K562 (cell line): ENCODE measurements around the gene FBLN7. TPM values are rescaled to one million over a fixed set of nuclear protein-coding genes. Genes with fewer than 3 reads are reported as not detected.
A peak's percentile ranks its signal among the peaks of the same experiment; 100 is the strongest.

Source experiments
- ATAC-seq: fragments of 200-7000 bp; cut with Tn5 transposase; 3 replicates; pipeline ENCODE4 v1.9.1; 2020; ENCODE audit warnings: moderate library complexity
- BruUV-seq: library from RNA; stranded (reverse); fragments of 400-500 nt; replicated peaks from 2 replicates; lab custom pipeline; 2021; lab: Mats Ljungman, UMichigan
- CTCF ChIA-PET: fragments of 300-600 bp; formaldehyde crosslinking; extraction: SDS; loops from one replicate; lab custom pipeline; 2021; ENCODE audit warnings: low intra/inter-chr PET ratio; lab: Yijun Ruan, JAX
- POLR2A ChIA-PET: fragments of 300-600, 350-650 bp; sonication (Branson Sonifier 250); formaldehyde crosslinking; extraction: SDS; loops from one replicate; lab custom pipeline; 2021; ENCODE audit warnings: antibody characterized with exemption, inconsistent platforms; lab: Yijun Ruan, JAX
- DNase-seq, 4 experiments: peaks; one replicate each; pipeline versions ENCODE4 v3.0.0 to v3.0.0-alpha.2; 2011 to 2018; ENCODE audit warnings: low spot score in 3 of 4, mixed read lengths in 3 of 4; ENCODE audit errors: extremely low read depth in 1 of 4
- FAIRE-seq: peaks from 2 replicates; lab custom pipeline; 2011; peaks lifted over from hg19 to GRCh38; lab: Jason Lieb, UNC
- H2AFZ ChIP-seq: 2 replicates; pipeline ENCODE4 v1.6.0; 2011; ENCODE audit warnings: low read depth, low read length, control low read depth, inconsistent platforms
- H3K27ac ChIP-seq: fragments of 200-600 bp; 3 replicates; pipeline ENCODE4 v1.8.0; 2011; ENCODE audit warnings: low read depth, mild to moderate bottlenecking, control low read depth, inconsistent platforms, low read length, moderate library complexity, mixed read lengths; ENCODE audit errors: extremely low read depth
- H3K27me3 ChIP-seq, 2 experiments: fragments of 300-600 bp in 1 of 2; 2 replicates in 1 of 2; 3 replicates in 1 of 2; pipeline versions ENCODE4 v1.6.0 to v1.8.0; 2011; ENCODE audit warnings: inconsistent platforms in 2 of 2, low read length in 2 of 2, mild to moderate bottlenecking in 1 of 2, mixed read lengths in 1 of 2, moderate library complexity in 1 of 2; ENCODE audit not compliant: control insufficient read depth in 2 of 2, insufficient read depth in 2 of 2
- H3K36me3 ChIP-seq: fragments of 300-600 bp; 3 replicates; pipeline ENCODE4 v1.8.0; 2011; ENCODE audit warnings: mild to moderate bottlenecking, low read length, inconsistent platforms; ENCODE audit not compliant: control insufficient read depth, insufficient read depth
- H3K4me1 ChIP-seq, 2 experiments: fragments of 200-600 bp in 1 of 2; replicated peaks in 1 of 2; 2 replicates in 1 of 2; 3 replicates in 1 of 2; pipeline versions ENCODE4 v1.5.1 to v1.8.0; 2011; ENCODE audit warnings: inconsistent platforms in 2 of 2, low read length in 2 of 2, mild to moderate bottlenecking in 1 of 2, mixed read lengths in 1 of 2, moderate library complexity in 1 of 2; ENCODE audit not compliant: control insufficient read depth in 2 of 2, insufficient read depth in 2 of 2
- H3K4me2 ChIP-seq: 2 replicates; pipeline ENCODE4 v1.6.1; 2011; ENCODE audit warnings: low read length, control low read depth, inconsistent platforms, mixed read lengths; ENCODE audit not compliant: insufficient read depth
- H3K4me3 ChIP-seq: fragments of 200-600 bp; sonication (generic), shearing (Covaris generic); 2 replicates; pipeline ENCODE4 v1.5.1; 2016; ENCODE audit warnings: control low read depth, inconsistent platforms
- H3K79me2 ChIP-seq: fragments of 200-600 bp; 3 replicates; pipeline ENCODE4 v1.8.0; 2011; ENCODE audit warnings: low read length, inconsistent platforms; ENCODE audit not compliant: control insufficient read depth, insufficient read depth
- H3K9ac ChIP-seq, 2 experiments: 2 replicates each; pipeline versions ENCODE4 v1.6.0 to v1.6.1; 2011; ENCODE audit warnings: low read depth in 2 of 2, low read length in 2 of 2, control low read depth in 1 of 2, inconsistent platforms in 1 of 2, mild to moderate bottlenecking in 1 of 2, mixed read lengths in 1 of 2; ENCODE audit not compliant: insufficient read depth in 1 of 2
- H3K9me1 ChIP-seq: one replicate; pipeline ENCODE4 v1.6.0; 2011; ENCODE audit warnings: inconsistent platforms, mild to moderate bottlenecking, low read length, moderate library complexity; ENCODE audit not compliant: control insufficient read depth, insufficient read depth
- H3K9me3 ChIP-seq: replicated peaks from 2 replicates; pipeline ENCODE4 v1.5.1; 2011; ENCODE audit warnings: low read depth, low read length, inconsistent platforms; ENCODE audit not compliant: control insufficient read depth, insufficient read depth
- H4K20me1 ChIP-seq: replicated peaks from 2 replicates; pipeline ENCODE4 v1.6.1; 2011; ENCODE audit warnings: low read length, inconsistent platforms, mixed read lengths; ENCODE audit not compliant: control insufficient read depth, insufficient read depth
- CTBP1 ChIP-seq: fragments of 450-650 bp; IDR thresholded peaks from 2 replicates; pipeline ENCODE4 v1.6.1; 2016; ENCODE audit warnings: borderline replicate concordance
- DLX4 ChIP-seq: fragments of 250-450 bp; sonication (Bioruptor Pico); IDR thresholded peaks from 2 replicates; pipeline ENCODE4 v1.6.1; 2021; ENCODE audit warnings: mild to moderate bottlenecking
- JUNB ChIP-seq: fragments of 450-650 bp; formaldehyde crosslinking; conservative IDR thresholded peaks from 2 replicates; pipeline ENCODE4 v1.4.0; 2020; ENCODE audit warnings: mild to moderate bottlenecking
- MAFG ChIP-seq: fragments of 450-650 bp; conservative IDR thresholded peaks from 2 replicates; pipeline ENCODE4 v1.6.1; 2016; ENCODE audit warnings: missing genetic modification characterization, missing compliant biosample characterization
- MAFK ChIP-seq: IDR thresholded peaks from 2 replicates; pipeline ENCODE4 v1.6.1; 2011; ENCODE audit warnings: low read length, improper control_type of control experiment
- POU5F1 ChIP-seq: fragments of 150-350 bp; IDR thresholded peaks from 2 replicates; pipeline ENCODE4 v1.6.1; 2014; ENCODE audit warnings: borderline replicate concordance, low read length, low read depth, mild to moderate bottlenecking; ENCODE audit not compliant: partially characterized antibody
- RAD51 ChIP-seq: fragments of 450-650 bp; IDR thresholded peaks from 2 replicates; pipeline ENCODE4 v1.7.1; 2016; ENCODE audit warnings: low read depth, mild to moderate bottlenecking, borderline replicate concordance
- RFX5 ChIP-seq: IDR thresholded peaks from 2 replicates; pipeline ENCODE4 v1.6.1; 2011; ENCODE audit warnings: low read depth, mild to moderate bottlenecking, improper control_type of control experiment, low read length
- SAFB2 ChIP-seq: fragments of 200-400 bp; formaldehyde crosslinking; IDR thresholded peaks from 2 replicates; pipeline ENCODE4 v1.6.1; 2018; ENCODE audit warnings: borderline replicate concordance, low read length, low read depth, moderate library complexity; ENCODE audit not compliant: severe bottlenecking
- SMAD1 ChIP-seq: fragments of 150-350 bp; IDR thresholded peaks from 2 replicates; pipeline ENCODE4 v1.6.1; 2014; ENCODE audit warnings: low read length, low read depth; ENCODE audit not compliant: partially characterized antibody
- SOX6 ChIP-seq: fragments of 450-650 bp; IDR thresholded peaks from 2 replicates; pipeline ENCODE4 v1.6.1; 2014; ENCODE audit warnings: mild to moderate bottlenecking
- TCF3 ChIP-seq: sonication (generic); formaldehyde crosslinking; IDR thresholded peaks from 2 replicates; pipeline ENCODE4 v1.4.0; 2020; ENCODE audit warnings: mild to moderate bottlenecking, missing genetic modification reagents
- TRIM28 ChIP-seq: fragments of 450-650 bp; IDR thresholded peaks from 2 replicates; pipeline ENCODE4 v1.6.1; 2017
- USF1 ChIP-seq: sonication (generic); formaldehyde crosslinking; IDR thresholded peaks from 2 replicates; pipeline ENCODE4 v1.9.0; 2022; ENCODE audit warnings: mild to moderate bottlenecking, missing genetic modification reagents
- ZFPM2 ChIP-seq: fragments of 250-450 bp; sonication (Bioruptor Pico); IDR thresholded peaks from 2 replicates; pipeline ENCODE4 v1.5.1; 2022; ENCODE audit warnings: mild to moderate bottlenecking
- ZNF512 ChIP-seq: IDR thresholded peaks from 2 replicates; pipeline ENCODE4 v1.6.1; 2016; ENCODE audit warnings: missing genetic modification characterization, missing compliant biosample characterization
- WGBS: fragments of 100-300 bp; shearing (Covaris generic); methylation state at CpG from one replicate; pipeline ENCODE4 v1.1.6; 2016; ENCODE audit warnings: low coverage, mixed read lengths; ENCODE audit not compliant: insufficient coverage; ENCODE audit errors: missing lambda C conversion rate; 5-methylcytosine and 5-hydroxymethylcytosine counted together
- in situ Hi-C: fragments of 300-500 bp; cut with MboI; formaldehyde crosslinking; loops from 4 replicates; pipeline ENCODE4 v1.15.0; 2018; ENCODE audit warnings: inconsistent platforms, mixed read lengths
- intact Hi-C: fragments of 100-400 bp; cut with micrococcal nuclease; formaldehyde crosslinking; loops from 2 replicates; pipeline ENCODE4 v1.14.2; 2022
- polyA plus RNA-seq, 8 experiments: library from polyadenylated mRNA; depleted of rRNA in 4 of 8; stranded (reverse) in 5 of 8; unstranded in 3 of 8; fragments of >200 nt; fragmentation: Nextera tagmentation in 2 of 8; fragmentation: Illumina TruSeq in 1 of 8; extraction: Ambion mirVana in 2 of 8; extraction: Trizol in 1 of 8; gene quantifications; 2 replicates each; pipeline versions ENCODE4 v1.2.1 to v1.2.3, GENCODE V29; 2011 to 2014; ENCODE audit warnings: inconsistent platforms in 1 of 8, missing spikeins in 1 of 8
- total RNA-seq, 7 experiments: library from RNA; depleted of rRNA in 6 of 7; stranded (reverse); fragments of >200 nt in 6 of 7; fragmentation: Illumina TruSeq in 2 of 7; extraction: Trizol in 2 of 7; gene quantifications; 2 replicates each; pipeline versions ENCODE4 v1.2.1 to v1.2.3, GENCODE V29; 2011 to 2021; ENCODE audit warnings: low replicate concordance in 1 of 7

FBLN7 gene
- total and polyA plus RNA-seq, 9 of the 15 experiments (the other 6 are each of a cell fraction or from before 2014, with no cell fraction given) = 0.13 TPM; not detected in 8

GRCh38 chr2:112175958-112176573, 37.9 kb downstream of the FBLN7 start (continued):
- peak; percentile 85 for TF ChIP-seq MAFK
- peak; percentile 87 for TF ChIP-seq MAFG (tag)
- TF ChIP-seq CTBP1 = peak; percentile 21; the same call in 1 of the 2 replicates
- peak; percentile 66 for TF ChIP-seq USF1 (CRISPR knock-in tag)
- peak; percentile 84 for TF ChIP-seq RAD51
- TF ChIP-seq ZFPM2 (CRISPR knock-in tag) = no peak
- TF ChIP-seq TCF3 (CRISPR knock-in tag) = no peak

DNA sequence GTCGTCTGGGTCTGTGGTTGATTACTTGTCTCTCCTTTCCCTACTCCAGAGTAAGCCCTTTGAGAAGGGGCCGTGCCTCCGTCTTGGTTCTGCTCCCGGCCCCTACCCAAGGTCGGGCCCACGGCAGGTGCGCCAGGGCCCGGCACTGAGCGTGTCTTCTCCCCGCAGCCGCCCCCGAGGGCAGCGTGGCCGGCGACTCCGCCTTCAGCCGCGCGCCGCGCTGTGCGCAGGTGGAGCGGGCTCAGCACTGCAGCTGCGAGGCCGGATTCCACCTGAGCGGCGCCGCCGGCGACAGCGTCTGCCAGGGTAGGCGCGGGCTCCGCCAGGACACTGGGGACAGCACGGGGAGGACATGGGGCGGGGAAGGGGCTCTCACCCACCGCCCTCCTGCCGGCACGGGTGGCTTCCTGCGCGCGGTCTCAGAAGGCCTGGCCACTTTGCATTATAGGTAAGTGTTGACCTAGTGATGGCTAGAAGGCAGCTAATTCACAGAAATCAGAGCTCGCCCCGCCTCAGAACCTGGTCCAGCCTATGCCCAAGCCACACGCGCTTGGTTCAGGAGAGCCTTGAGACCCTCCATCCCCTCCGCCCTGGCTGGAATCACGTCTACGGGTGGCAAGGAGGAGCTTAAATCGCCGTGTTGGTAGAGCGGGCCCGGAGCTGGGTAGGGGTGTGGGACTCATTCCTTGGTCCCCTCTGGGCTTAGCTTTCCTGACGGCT, 43.5 kb downstream of the FBLN7 start:
- no TSS peak for BruUV-seq
- Histone ChIP-seq H2AFZ (no peak overlapping the region), H3K4me3 (no peak overlapping the region), H3K4me2 (no peak overlapping the region), H3K27ac (no peak overlapping the region), H3K9me1 (no peaks in the 10 kb centered on the region), H3K36me3 (no peaks in the 10 kb centered on the region), H3K4me1 (peaks cover 0 to 7% of the 10 kb centered on the region in 2 experiments; a peak in 1 of 5 replicates), H3K9ac (no peak overlapping the region), H3K9me3 (no peaks in the 10 kb centered on the region), H3K79me2 (no peaks in the 10 kb centered on the region), H4K20me1 (no peaks in the 10 kb centered on the region; the same call in 1 of the 2 replicates), H3K27me3 (no peaks in the 10 kb centered on the region; a peak in 1 of 5 replicates)
- ChIA-PET POLR2A (interaction anchor here (1.1 kb wide), 1 partner anchor 11 kb away, joined by 5 read pairs; no protein-coding TSS in a partner anchor), CTCF (no interaction called here)
- in situ Hi-C loops (no loop called here), intact Hi-C loops (no loop called here)
- no peak for FAIRE-seq
- no peak for DNase-seq
- WGBS = 84% methylated on average over 27 of the region's 54 CpGs
- no peak for ATAC-seq
- no peak for TF ChIP-seq RFX5
- TF ChIP-seq ZNF512 (tag) = no peak
- no peak for TF ChIP-seq DLX4 (CRISPR knock-in tag)
- no peak for TF ChIP-seq SMAD1
- TF ChIP-seq TRIM28 = no peak
- TF ChIP-seq JUNB = no peak
- no peak for TF ChIP-seq SAFB2
- no peak for TF ChIP-seq POU5F1
- no peak for TF ChIP-seq SOX6
